Stimulated activated CD4-positive, alpha-beta T cell treated with anti-CD3 and anti-CD28 coated beads, Interleukin-1b, Interleukin-23, amount 100 ng/mL, for 48 hours (primary cell): ENCODE results near the gene RDH12.
"Not testable (repeated sequence)": the region's sequence is repeated elsewhere in the genome, so short reads cannot be mapped to it uniquely, and the experiment has no call there.

ENCODE experiments used
- DNase-seq: peaks from one replicate; pipeline ENCODE4 v3.0.0-alpha.2; 2020

RDH12 gene

DNA sequence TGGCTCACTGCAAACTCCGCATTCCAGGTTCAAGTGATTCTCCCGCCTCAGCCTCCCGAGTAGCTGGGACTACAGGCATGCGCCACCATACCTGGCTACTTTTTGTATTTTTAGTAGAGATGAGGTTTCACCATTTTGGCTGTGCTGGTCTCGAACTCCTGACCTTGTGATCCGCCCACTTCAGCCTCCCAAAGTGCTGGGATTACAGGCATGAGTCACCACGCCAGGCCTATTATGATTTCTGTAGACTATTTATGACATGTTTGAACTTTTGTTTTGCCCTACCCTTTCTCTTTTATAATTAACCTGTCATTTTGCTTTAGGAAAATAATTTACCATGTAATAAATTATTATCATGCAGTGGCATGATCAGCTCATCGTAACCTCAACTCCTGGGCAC is at the start of gene RDH12:
RDH12 (plus strand) TSS at position 395 of the 400 bp plus-strand sequence. CDS start 20,757 bp downstream, outside the sequence.
- DNase-seq: not testable (repeated sequence)

- no peak for DNase-seq
Observed at GRCh38 chr14:67652189-67652588, 49.5 kb upstream of the RDH12 start.

GRCh38 chr14:67653651-67654280 is 47.9 kb upstream of the RDH12 start:
- DNase-seq: no peak

- DNase-seq: no peak
Observed at GRCh38 chr14:67663633-67664032, 38.1 kb upstream of the RDH12 start.

GRCh38 chr14:67665868-67666267 is 35.8 kb upstream of the RDH12 start:
- DNase-seq: no peak

- no peak for DNase-seq
Observed at GRCh38 chr14:67666750-67667449, 34.8 kb upstream of the RDH12 start.

DNA sequence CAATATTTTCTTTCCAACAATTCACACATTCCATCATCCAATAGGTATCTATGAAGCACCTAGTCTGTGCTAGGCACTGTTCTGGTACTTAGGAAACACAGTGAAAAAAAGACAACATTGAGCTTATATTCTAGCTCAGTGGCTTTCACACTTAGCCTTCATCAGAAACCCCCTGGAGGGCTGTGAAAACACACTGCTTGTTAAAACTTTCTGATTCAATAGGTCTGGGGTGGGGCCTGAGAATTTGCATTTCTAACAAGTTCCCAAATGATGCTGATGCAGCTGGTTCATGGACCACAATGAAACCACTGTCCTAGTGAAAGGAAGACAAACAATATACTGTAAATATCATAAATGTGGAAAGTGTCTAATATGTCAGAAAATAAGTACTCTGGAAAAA is 33.1 kb upstream of the RDH12 start:
- no peak for DNase-seq

DNA sequence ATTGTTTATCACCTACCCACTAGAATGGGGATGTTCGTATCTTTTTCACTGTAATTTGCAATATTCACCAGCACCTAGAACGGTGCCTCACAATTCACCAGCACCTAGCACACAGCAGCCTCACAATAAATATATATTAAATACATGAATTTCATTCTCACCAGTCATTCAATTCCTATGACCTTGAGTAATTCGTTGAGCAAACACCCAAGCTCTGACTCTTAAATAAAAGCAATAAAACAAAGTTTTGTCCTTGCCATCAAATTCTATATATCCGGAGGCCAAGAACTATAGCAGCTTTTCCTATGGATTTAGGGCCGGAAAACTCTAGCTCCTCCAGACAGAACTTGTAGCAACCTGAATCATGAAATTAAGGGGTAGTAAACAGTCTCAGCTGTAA is 28.2 kb upstream of the RDH12 start:
- no peak for DNase-seq

DNA sequence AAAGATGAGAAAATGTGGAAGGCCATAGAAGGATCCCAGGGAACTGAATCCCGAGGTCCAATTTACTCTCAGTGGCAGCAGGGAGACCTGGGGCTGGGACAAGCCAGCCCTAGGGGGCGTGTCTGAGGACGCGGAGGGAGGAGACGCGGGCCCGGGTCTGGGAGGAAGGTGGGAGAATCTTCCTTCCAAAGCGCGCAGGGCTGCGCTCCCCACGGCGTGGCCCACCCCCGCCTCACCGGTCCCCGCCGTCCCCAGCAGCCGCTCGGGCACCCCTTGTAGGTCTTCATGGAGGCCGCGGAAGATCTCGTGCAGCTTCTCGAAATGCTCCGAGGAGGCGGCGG is 27.6 kb upstream of the RDH12 start:
- DNase-seq: peak; percentile 49

DNA sequence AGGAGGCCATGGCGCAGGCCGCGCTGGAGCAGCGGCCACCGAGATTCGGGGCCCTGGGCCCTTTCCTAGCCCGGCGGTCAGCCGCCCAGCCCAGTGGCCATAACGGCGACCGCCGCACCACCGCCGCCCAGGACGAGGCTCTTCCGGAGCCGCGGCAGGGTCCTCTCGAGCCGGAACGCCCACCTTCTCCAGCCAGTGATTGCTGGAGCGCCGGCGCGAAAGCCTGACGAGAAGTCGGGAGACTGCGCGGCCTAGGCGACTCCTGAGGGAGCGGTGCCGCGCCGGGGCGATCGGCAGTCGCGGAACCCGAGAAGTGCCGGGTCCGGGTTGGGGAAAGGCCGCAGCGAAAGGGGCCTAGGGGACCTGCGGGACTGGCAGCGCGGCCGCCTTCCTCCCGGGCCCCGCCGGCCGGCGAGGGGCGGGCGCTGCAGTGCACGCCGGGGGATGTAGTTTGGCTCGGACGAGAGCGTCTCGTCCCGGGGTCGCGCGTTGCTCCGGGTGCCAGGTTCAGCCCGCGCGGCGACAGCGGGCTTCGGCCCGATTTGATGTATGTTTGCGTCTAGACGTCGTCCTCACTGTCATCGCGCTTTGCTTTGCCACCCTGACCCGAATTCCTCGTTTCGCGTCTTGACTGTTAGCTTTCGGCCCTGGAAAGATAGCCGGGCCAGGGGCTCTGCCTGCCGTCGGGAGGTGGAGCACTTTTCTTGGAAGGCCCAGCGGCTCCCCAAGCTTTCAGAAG is 27.0 kb upstream of the RDH12 start, which contains the start of gene VTI1B:
VTI1B (minus strand) TSS at position 153 of the 739 bp plus-strand sequence; CDS start at position 10, 143 bp downstream.
- peak; percentile 75 for DNase-seq

DNA sequence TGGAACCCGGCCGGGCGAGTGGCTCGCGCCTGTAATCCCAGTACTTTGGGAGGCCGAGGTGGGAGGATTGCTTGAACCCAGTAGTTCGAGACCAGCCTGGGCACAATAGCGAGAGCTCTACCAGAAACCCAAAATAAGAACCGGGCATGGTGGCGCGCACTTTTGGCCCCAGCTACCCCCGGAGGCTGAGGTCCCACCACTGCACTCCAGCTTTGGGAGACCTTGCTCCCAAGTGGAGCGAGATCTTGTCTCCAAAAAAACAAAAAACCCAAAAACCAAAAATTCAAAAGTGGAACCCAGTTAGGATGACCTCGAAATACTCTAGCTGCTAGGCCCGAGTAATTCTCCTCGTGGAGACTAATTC is 26.5 kb upstream of the RDH12 start:
- no peak for DNase-seq

DNA sequence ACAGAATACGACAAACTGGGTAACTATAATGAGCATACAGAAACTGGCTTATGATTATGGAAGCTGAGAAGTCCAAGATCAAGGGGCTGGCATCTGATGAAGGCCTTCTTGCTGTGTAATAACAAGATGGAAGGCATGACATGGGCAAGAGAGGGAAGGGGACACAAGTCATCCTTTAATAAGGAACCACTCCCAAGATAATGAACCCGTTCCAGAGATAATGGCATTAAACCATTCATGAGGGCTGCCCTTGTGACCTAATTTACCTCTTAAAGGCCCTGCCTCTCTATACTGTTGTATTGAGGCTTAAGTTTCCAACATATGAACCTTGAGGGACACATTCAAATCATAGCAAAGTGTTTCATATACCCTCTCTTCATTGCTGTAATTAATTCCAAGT is 22.7 kb upstream of the RDH12 start:
- no peak for DNase-seq

DNA sequence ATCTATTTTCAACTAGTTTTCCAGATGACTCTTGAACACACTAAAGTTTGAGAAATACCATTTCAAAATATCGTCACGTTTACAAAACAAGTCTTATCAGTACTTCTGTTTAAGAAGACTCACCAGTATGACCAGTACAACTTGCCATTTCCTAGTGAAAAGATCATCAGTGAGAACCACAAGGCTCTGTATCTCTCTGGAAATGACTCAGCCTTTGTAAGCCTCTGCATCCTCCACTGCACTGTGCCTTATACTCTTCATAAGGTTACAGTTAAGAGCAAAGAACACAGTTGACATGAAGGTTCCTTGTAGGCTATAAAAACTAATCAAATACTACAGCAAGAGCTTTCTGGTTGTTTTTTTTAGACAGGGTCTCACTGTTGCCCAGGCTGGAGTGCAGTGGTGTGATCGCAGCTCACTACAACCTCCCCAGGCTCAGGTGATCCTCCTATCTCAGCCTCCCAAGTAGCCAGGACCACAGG is 21.5 kb upstream of the RDH12 start:
- peak; percentile 15 for DNase-seq

GRCh38 chr14:67680941-67681340 is 20.7 kb upstream of the RDH12 start:
- DNase-seq: no peak

- DNase-seq: no peak
Observed at GRCh38 chr14:67683842-67684241, 17.8 kb upstream of the RDH12 start.

- DNase-seq: no peak
Observed at GRCh38 chr14:67690011-67690410, 11.7 kb upstream of the RDH12 start.

DNA sequence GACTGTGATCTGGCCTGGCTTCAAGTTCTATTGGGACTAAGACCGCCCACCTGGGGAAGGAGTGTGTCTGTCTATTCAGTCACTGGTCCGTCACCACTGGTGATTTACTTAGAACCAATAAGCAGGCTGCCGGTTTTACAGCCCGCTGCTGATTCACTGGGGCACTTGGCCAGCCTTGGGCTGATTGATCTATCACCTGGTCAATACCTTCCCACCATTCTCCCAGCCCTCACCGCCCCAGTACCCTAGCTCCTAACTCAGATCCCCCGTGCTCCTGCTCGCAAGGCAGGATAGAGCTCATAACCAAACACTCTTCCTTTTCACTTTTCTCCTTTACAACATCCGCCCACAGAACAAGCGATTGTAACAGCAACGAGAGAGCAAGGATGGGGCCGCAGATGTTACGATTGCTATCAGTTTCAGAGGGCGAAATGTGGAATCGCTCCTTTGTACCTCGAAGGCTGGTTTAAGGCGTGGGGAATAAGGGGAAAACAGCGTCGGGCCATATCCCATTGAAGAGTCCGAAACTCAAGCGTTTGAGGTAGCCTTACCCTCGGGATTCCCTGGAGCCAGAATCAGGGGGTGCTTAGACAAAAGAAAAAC is 6.8 kb upstream of the RDH12 start:
- peak; percentile 85 for DNase-seq

GRCh38 chr14:67695394-67695949 is 6.2 kb upstream of the RDH12 start, which contains the start of gene RDH11:
RDH11 (minus strand) TSS chr14:67695764; CDS start chr14:67695703, 61 bp downstream.
- peak; percentile 88 for DNase-seq

GRCh38 chr14:67697006-67697405 is 4.7 kb upstream of the RDH12 start:
- no peak for DNase-seq

DNA sequence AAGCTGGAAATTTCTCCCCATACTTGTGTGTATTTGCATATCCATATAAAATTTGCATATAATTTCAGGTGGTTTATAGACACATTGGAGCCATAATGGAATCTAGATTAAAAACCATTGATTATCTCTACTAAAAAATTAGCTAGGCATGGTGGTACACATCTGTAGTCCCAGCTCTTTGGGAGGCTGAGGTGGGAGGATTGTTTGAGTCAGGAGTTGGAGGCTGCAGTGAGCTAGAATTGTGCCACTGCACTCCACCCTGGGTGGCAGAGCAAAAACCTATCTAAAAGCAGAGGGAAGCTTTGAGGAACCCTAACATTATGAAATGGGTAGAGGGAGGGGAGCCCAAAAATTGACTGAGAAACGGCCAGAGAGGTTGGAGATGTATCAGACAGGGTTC is 3.5 kb upstream of the RDH12 start:
- no peak for DNase-seq

DNA sequence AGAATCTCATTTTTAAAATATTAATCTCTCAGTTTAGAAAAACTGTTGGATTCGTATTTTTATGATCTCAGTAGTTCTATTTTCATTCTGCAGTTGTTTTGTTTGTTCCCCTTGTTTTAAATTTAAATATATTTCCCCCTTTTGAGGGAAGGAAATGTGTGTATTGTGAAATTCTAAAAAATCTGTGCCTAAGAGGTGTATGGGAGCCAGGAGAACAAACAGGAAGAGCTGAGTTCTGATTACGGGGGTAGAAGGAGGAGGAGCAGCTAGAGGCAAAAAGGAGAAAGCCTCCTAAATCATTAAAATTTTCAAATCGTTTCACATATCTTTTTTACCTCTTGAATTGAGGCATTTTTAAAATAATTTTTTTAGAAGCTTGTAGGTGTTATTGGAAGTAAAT is 2.3 kb downstream of the RDH12 start:
- no peak for DNase-seq

DNA sequence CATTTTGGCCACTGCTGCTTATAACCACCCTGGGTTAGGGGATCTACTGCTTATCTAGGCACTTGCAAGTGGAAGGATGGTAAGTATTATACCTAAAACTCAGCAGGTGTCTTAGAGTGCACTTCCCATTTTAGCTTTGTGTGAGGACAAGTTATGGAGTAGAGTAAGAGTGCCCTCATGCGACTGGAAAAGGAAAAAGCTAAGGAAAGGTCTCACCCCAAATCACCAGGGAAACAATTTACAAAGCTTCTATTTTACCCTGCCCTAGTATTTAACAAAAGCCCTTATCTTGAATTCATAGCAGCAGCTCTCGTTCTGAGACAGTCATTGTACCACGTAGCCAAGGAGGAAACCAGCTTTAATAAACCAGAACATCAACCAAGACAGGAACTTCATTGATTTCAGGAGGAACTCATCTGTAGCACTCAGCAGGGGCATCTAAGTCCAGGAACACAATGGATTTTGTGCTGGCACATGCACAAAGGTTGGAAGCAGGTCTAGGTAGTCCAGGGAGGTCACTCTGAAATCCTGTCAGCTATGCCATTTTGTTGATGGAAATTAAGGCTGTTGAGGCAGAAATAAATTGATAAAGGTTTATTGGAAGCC is 2.9 kb downstream of the RDH12 start:
- no peak for DNase-seq

GRCh38 chr14:67705211-67705610 is 3.5 kb downstream of the RDH12 start:
- DNase-seq: no peak
